Measurements from ENCODE around the gene SARDH.

SARDH gene

GRCh38 chr9:133779081-133779480, 40.9 kb upstream of the SARDH start:
- no peak overlapping the region for H3K27ac ChIP-seq (ENCODE audit: poor library complexity, severe bottlenecking)
- H3K9me3 ChIP-seq (ENCODE audit: severe bottlenecking), result no peaks in the 10 kb centered on the region
- DNase-seq (ENCODE audit: low spot score) (no peak), ATAC-seq (ENCODE audit: low read depth) (no peak)
- H3K27me3 ChIP-seq (ENCODE audit: insufficient read depth, poor library complexity, severe bottlenecking), result no peaks in the 10 kb centered on the region
- peaks cover 95% of the 10 kb centered on the region for H3K36me3 ChIP-seq (ENCODE audit: low read depth)
- no peaks in the 10 kb centered on the region for H3K4me1 ChIP-seq (ENCODE audit: insufficient read depth, poor library complexity, severe bottlenecking)
- TF ChIP-seq, protein P1, sequence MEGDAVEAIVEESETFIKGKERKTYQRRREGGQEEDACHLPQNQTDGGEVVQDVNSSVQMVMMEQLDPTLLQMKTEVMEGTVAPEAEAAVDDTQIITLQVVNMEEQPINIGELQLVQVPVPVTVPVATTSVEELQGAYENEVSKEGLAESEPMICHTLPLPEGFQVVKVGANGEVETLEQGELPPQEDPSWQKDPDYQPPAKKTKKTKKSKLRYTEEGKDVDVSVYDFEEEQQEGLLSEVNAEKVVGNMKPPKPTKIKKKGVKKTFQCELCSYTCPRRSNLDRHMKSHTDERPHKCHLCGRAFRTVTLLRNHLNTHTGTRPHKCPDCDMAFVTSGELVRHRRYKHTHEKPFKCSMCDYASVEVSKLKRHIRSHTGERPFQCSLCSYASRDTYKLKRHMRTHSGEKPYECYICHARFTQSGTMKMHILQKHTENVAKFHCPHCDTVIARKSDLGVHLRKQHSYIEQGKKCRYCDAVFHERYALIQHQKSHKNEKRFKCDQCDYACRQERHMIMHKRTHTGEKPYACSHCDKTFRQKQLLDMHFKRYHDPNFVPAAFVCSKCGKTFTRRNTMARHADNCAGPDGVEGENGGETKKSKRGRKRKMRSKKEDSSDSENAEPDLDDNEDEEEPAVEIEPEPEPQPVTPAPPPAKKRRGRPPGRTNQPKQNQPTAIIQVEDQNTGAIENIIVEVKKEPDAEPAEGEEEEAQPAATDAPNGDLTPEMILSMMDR (IDR thresholded peaks at IDR 0.05; ENCODE audit: poor library complexity, severe bottlenecking), result no peak
- H3K4me3 ChIP-seq (ENCODE audit: severe bottlenecking), result no peak overlapping the region

- ATAC-seq (ENCODE audit: low read depth) (no peak), DNase-seq (ENCODE audit: low spot score) (no peak)
- H3K9me3 ChIP-seq (ENCODE audit: severe bottlenecking), result no peaks in the 10 kb centered on the region
- H3K36me3 ChIP-seq (ENCODE audit: low read depth), result peaks cover 98% of the 10 kb centered on the region
- TF ChIP-seq, protein P1 (IDR thresholded peaks at IDR 0.05; ENCODE audit: poor library complexity, severe bottlenecking), result no peak
- H3K27me3 ChIP-seq (ENCODE audit: insufficient read depth, poor library complexity, severe bottlenecking), result no peaks in the 10 kb centered on the region
- no peak overlapping the region for H3K4me3 ChIP-seq (ENCODE audit: severe bottlenecking)
- no peaks in the 10 kb centered on the region for H3K4me1 ChIP-seq (ENCODE audit: insufficient read depth, poor library complexity, severe bottlenecking)
- H3K27ac ChIP-seq (ENCODE audit: poor library complexity, severe bottlenecking), result no peak overlapping the region
Observed at GRCh38 chr9:133778336-133779013, 40.3 kb upstream of the SARDH start.

DNA sequence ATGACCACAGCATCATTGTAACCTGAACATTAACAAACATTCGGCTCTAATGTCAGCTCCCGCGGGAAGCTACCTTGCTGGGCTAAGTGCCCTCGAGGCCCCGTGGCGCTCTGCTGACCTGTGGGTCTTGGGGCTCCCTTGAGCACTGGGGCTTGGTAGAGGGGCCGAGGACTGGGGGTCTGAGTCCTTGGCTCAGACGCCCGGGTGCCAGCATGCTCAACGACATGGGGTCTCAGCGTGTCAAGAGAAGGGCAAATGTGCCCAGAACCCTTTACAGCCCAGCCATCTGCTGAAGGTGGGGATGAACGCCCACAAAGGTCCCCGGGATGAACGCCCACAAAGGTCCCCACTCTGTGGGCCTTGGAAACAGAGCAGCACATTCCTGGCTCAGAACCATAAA, 39.7 kb upstream of the SARDH start:
- ATAC-seq (ENCODE audit: low read depth) (no peak), DNase-seq (ENCODE audit: low spot score) (no peak)
- Histone ChIP-seq H3K27ac (ENCODE audit: poor library complexity, severe bottlenecking) (no peak overlapping the region), H3K36me3 (ENCODE audit: low read depth) (peaks cover 98% of the 10 kb centered on the region), H3K9me3 (ENCODE audit: severe bottlenecking) (no peaks in the 10 kb centered on the region), H3K4me1 (ENCODE audit: insufficient read depth, poor library complexity, severe bottlenecking) (no peaks in the 10 kb centered on the region), H3K4me3 (ENCODE audit: severe bottlenecking) (no peak overlapping the region), H3K27me3 (ENCODE audit: insufficient read depth, poor library complexity, severe bottlenecking) (no peaks in the 10 kb centered on the region)
- TF ChIP-seq, protein P1 (IDR thresholded peaks at IDR 0.05; ENCODE audit: poor library complexity, severe bottlenecking), result no peak

- no peak overlapping the region for H3K27ac ChIP-seq (ENCODE audit: poor library complexity, severe bottlenecking)
- TF ChIP-seq, protein P1 (IDR thresholded peaks at IDR 0.05; ENCODE audit: poor library complexity, severe bottlenecking), result no peak
- H3K27me3 ChIP-seq (ENCODE audit: insufficient read depth, poor library complexity, severe bottlenecking), result no peaks in the 10 kb centered on the region
- H3K9me3 ChIP-seq (ENCODE audit: severe bottlenecking), result no peaks in the 10 kb centered on the region
- peaks cover 91% of the 10 kb centered on the region for H3K36me3 ChIP-seq (ENCODE audit: low read depth)
- H3K4me3 ChIP-seq (ENCODE audit: severe bottlenecking), result no peak overlapping the region
- DNase-seq (ENCODE audit: low spot score), result no peak
- H3K4me1 ChIP-seq (ENCODE audit: insufficient read depth, poor library complexity, severe bottlenecking), result no peaks in the 10 kb centered on the region
- ATAC-seq (ENCODE audit: low read depth), result no peak
Observed at GRCh38 chr9:133777068-133777791, 39.1 kb upstream of the SARDH start.
